ENCODE data around the gene TOP3B.
"Not testable (repeated sequence)": the region's sequence is repeated elsewhere in the genome, so short reads cannot be mapped to it uniquely, and the experiment has no call there.

TOP3B gene

DNA sequence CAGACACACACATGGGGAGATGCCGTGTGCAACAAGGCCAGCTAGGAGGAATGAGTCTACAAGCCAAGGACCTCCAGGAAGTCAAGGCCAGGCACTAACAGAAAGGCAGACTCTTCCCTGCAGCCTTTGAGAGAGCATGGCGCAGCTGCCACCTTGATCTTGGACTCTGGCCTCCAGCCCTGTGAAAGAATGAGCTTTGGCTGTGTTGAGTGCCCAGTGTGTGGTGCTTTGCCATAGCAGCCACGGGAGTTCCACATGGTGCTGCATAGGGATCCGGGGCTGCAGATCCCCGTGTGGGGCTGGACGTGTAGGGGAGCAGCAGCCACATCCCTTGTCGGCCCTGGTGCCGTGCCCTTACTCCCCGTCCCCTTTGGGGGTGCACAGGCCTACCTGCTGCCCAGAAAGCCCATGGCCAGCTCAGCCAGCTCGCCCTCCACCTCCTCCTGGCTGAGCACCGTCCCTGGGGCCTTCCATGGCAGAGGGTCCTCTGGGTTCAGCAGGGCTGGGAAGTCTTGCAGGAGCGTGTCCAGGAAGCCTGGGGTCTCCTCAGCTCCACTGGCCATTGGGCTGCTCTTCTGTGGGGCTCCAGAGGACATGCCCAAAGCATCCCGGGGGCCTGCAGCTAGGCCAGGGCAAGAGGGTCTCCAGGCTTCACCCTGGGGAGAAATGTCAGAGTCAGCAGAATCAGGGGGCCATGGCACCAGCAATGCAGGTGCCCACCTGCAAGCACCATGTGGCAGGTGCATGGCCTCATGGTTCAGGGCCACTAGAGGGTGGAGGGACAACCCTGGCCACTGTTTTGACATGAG lies 36.9 kb downstream of the TOP3B start:
- no peak for DNase-seq (ENCODE audit: low read depth in 2 of 2, low spot score in 1 of 2)

DNA sequence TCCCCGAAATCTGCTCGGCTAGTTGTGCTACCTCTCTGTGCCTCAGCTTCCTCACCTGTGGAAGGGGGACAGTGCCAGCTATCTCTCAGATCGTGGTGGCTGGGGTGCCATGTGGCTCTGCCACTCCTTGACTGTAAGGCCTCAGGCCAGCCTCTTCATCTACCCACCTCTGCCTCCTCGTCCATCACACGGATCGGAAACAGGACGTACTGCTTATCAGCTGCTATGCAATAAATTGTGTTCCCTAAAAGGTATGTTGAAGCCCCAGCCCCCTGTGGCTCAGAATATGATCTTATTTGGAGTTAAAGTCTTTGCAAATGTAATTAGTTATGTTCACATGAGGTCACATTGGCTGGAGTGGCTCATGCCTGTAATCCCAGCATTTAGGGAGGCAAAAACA lies 37.7 kb downstream of the TOP3B start:
- DNase-seq (ENCODE audit: low read depth in 2 of 2, low spot score in 1 of 2): no peak

- no peak for DNase-seq (ENCODE audit: low read depth in 2 of 2, low spot score in 1 of 2)
Observed at GRCh38 chr22:21943571-21944448, 38.8 kb downstream of the TOP3B start.

DNA sequence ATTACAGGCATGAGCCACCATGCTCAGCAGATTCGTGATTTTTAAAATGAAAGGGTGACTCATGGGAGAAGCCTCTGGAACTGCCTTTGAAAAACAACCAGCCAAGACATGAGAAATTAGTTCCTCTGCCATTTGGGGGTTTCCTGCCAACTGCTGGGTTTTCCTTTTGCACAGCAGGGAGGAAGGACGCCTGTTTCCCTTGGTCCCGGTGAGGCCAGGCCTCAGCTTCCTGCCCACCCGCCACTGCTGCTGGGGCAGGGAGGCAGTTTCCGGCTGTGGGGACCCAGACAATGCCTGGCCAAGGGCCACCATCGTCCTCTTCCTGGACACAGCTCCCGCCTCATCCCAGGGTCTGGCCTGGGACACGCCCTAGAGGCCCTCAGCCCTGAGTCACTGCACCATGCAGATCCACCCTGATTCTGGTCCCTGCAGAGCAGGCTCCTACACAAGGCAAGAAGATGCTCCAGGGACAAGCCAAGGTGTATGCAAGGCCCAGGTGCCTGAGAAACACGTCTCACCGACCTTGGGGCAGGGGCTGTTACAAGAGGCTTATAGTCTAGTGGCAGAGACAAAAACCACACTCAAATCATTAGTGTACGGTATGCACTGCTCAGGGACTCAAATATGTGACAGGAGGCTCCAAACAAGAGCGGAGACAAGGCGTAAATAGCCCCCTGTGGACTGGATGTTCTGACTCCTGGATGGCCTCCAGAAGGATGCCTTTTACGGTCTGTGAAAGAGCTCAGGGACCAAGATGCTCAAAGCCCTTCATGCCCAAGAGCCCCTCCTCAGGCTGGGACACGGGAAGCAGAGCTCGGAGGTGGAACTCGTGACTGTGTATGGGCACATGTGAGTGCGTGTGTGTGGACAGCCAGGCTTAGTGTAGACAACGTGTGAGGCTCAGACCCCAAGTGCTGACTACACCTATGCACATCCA lies 39.9 kb downstream of the TOP3B start:
- DNase-seq (ENCODE audit: low read depth in 2 of 2, low spot score in 1 of 2): no peak

GRCh38 chr22:21941921-21942320 lies 40.7 kb downstream of the TOP3B start:
- DNase-seq (ENCODE audit: low read depth in 2 of 2, low spot score in 1 of 2): no peak

GRCh38 chr22:21940521-21940920 lies 42.1 kb downstream of the TOP3B start:
- no peak for DNase-seq (ENCODE audit: low read depth in 2 of 2, low spot score in 1 of 2)

DNA sequence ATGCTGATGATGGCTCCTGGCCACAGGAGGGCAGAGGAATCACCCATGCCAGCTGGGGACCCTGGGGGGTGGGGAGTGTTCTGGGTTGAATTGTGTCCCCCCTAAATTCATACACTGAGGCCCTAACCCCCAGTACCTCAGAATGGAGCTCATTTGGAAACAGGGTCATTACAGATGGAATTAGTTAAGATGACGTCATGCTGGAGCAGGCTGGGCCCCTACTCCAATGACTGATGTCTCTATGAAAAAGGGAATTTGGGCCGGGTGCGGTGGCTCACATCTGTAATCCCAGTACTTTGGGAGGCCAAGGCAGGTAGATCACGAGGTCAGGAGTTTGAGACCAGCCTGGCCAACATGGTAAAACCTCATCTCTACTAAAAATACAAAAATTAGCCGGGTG lies 42.7 kb downstream of the TOP3B start:
- not testable (repeated sequence) for DNase-seq (ENCODE audit: low read depth in 2 of 2, low spot score in 1 of 2)

GRCh38 chr22:21939461-21939913 lies 43.1 kb downstream of the TOP3B start:
- no peak for DNase-seq (ENCODE audit: low read depth in 2 of 2, low spot score in 1 of 2)

- no peak for DNase-seq (ENCODE audit: low read depth in 2 of 2, low spot score in 1 of 2)
Observed at GRCh38 chr22:21938906-21939305, 43.7 kb downstream of the TOP3B start.

DNA sequence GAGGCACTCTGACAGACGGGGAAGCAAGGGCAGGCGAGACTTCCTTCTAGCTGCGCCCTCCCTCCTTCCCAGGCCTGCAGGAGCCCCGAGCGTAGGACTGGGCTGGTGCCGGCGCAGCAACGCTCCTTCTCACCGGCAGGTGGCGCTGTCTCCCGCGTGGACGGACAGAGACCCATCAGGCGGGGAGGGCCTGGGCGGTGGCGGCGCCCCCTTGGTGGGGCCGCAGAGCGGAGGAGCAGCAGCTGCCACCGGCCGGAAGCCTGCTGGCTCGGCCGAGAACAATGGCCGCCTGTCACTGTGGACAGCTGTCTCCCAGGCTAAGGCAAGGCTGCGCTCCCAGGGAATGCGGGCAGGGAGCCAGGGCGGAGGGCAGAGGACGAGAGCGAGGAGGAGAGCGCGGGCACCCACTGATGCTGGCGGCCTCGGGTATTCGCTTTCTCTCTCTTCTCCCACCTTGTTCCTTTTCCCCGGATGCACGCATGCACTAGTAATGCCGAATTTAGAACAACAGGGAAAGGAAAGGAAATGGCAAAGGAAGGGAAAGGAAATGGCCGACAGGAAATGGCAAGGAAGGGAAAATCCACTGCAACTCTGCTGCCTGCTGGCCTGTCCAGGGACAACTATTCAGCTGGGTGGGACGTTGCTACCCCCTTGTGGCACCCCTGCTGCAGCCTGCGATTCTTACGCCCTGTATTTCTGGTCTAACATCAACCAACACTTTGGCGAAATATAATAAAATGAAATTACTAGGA lies 44.3 kb downstream of the TOP3B start:
- peak; percentile 84 to 88 for DNase-seq (ENCODE audit: low read depth in 2 of 2, low spot score in 1 of 2)

- no peak for DNase-seq (ENCODE audit: low read depth in 2 of 2, low spot score in 1 of 2)
Observed at GRCh38 chr22:21937821-21938070, 44.8 kb downstream of the TOP3B start.

DNA sequence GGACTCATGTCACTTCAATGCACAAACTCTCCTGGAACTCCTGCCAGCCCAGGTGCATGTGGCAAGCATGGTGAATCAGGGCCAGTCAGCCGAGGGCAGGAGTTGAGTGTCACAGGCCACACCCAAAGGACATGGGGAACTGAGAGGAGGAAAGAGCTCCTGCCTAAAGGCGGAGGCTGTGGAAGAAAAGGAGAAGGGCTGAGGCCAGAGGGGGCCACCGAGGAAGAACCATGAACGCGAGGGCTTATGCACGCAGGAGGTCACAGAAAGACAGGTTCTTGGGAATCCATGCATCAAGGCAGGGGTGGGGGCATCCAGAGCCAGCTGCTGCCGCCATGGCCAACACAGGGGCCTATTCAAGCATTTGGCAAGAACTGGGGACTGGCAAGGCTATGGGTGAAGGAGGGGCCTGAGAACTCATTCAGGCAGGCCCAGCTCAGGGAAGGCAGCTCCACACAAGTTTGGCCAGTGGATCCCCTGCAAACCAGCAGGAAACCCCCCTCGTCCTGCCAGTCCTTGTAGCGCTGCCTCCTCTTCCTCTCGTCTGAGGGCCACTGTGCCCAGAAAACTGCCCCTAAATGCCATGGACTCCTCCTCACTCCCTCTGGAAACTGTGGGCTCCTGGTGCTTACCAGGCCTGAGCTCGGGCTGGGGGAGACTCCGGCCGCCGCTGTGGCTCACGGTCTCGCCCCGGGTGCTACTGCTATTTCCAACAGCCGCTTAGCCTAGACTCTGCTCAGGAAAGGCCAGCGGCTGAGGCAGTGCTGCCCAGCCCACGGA lies 45.4 kb downstream of the TOP3B start:
- DNase-seq (ENCODE audit: low read depth in 2 of 2, low spot score in 1 of 2): no peak

DNA sequence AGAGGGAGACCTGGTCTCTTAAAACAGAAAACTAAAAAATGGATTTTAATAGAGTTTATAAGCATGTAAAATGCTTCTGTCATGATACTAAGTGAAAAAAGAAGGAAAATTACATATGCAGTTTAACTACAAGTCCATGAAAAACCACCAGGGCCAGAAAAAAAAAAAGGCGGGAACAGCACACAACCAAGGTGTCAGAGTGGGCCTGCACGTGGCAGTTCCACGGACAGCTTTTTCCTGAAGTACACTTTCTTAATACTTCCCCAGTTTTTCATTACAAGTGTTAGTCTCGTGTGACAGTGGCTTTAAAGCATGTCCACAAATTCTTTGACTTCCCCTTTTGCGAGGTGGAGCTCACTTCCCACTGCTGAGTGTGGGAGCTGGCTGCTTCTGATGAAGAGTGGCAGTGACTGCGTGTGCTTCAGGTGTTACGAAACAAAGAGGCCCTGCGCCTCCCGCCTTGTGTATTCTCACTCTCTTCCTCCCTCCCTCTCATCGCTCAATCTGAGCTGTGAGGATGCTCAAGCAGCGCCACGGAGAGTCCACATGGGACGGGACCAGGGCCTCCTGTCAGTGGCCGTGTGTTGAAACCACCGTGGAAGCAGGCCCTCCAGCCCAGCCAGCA lies 46.3 kb downstream of the TOP3B start:
- DNase-seq (ENCODE audit: low read depth in 2 of 2, low spot score in 1 of 2): no peak

DNA sequence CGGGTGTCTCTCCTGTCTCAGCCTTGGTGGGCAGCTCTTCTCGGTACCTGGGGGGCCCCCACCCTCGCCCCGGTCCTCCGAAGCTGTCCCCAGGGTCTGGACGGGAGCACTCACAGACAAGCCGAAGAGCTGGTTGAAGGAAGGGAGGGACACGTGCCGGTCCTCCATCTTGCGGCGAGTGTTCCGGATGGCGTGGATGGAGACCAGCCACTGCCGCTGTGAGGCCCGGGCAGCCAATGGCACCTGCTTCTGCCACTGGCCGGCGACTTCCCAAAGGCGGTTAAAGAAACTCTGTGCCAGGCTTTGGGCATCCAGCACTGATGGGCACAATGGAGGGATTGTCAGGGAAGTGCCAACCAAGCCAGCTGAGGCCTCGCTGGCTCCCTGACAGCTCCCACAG lies 48.7 kb downstream of the TOP3B start:
- DNase-seq (ENCODE audit: low read depth in 2 of 2, low spot score in 1 of 2): no peak

DNA sequence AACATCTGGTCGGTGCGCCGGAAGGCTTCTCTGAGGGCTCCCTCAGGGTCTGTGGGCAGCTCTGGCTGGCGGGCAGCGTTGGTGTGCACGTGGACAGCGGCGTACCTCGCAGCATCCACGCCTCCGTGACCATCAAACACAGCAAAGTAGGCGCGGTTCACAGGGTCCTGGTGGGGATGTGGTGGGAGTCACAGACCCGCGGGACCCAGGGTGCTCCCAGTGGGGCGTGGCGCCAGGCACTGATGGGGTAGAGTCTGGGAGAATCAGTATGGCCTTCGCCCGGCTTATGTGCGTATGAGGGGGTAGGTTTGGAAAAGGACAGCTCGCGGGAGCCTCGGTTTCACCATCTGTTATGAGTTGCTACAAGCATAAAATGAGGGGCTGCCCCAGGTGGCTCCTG lies 49.2 kb downstream of the TOP3B start:
- DNase-seq (ENCODE audit: low read depth in 2 of 2, low spot score in 1 of 2): no peak

GRCh38 chr22:21932347-21932746 lies 50.2 kb downstream of the TOP3B start:
- DNase-seq (ENCODE audit: low read depth in 2 of 2, low spot score in 1 of 2): no peak

DNA sequence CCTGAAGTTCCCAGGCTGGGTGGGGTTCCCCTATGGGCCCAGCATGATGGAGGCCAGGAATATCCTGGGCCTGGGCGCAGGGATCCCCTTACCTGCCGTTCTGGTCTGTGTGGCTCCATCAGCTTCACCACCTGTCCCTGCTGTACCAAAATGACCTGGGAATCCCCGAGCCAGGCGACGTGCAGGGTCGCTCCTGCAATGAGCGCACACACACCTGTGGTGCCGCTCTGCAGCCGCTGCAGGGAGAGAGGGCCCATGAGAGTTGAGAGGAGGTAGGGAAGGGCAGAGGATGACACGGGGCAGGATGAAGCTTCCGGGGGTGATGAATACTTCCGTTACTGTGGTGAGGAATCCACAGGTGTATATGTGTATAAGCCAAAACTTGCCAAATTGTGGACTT lies 51.5 kb downstream of the TOP3B start:
- DNase-seq (ENCODE audit: low read depth in 2 of 2, low spot score in 1 of 2): no peak

GRCh38 chr22:21929253-21929652 lies 53.3 kb downstream of the TOP3B start:
- no peak for DNase-seq (ENCODE audit: low read depth in 2 of 2, low spot score in 1 of 2)

GRCh38 chr22:21928048-21928447 lies 54.5 kb downstream of the TOP3B start:
- no peak for DNase-seq (ENCODE audit: low read depth in 2 of 2, low spot score in 1 of 2)

Measured in stimulated activated CD8-positive, alpha-beta memory T cell treated with anti-CD3 and anti-CD28 coated beads, Interleukin-4, amount 100 ng/mL, for 1 hour (primary cell).